ENCODE measurements around the gene NRG3.

GRCh38 chr10:81957976-81958375, 83.0 kb downstream of the NRG3 start:
- no peak for TF ChIP-seq CTCF (IDR thresholded peaks at IDR 0.05)
- TF ChIP-seq POLR2A (IDR thresholded peaks at IDR 0.05), result no peak
- no peak for TF ChIP-seq EP300 (IDR thresholded peaks at IDR 0.05)
- no peak for TF ChIP-seq POLR2AphosphoS5 (IDR thresholded peaks at IDR 0.05)

Data from upper lobe of left lung (tissue), 4 donors.